HG03103 (cell line): Measurements from ENCODE around the gene ARHGAP6.

Experiments
- ATAC-seq: cut with Tn5 transposase; IDR thresholded peaks from one replicate; pipeline ENCODE4 v1.9.1; 2021; ENCODE audit warnings: low read depth; ENCODE audit not compliant: unreplicated experiment

Gene ARHGAP6

DNA sequence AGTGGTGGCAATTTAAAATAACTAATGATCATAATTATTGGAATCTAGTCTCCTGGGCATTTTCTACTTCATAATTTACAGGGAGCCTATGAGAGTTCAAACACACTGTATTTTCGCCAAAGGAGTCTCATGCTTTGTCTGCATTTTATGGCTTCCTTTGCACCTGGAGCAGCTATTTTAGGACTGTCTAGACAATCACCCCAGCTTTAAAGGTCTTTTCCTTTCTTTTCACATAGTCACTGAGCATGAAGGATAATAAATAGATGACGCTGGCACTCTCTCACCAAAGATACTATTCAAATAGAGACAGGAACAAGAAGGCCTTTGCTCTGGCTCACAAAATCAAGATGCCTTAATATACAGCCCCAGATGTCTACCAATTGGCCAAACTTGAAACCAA, 329.5 kb downstream of the ARHGAP6 start:
- no peak for ATAC-seq

DNA sequence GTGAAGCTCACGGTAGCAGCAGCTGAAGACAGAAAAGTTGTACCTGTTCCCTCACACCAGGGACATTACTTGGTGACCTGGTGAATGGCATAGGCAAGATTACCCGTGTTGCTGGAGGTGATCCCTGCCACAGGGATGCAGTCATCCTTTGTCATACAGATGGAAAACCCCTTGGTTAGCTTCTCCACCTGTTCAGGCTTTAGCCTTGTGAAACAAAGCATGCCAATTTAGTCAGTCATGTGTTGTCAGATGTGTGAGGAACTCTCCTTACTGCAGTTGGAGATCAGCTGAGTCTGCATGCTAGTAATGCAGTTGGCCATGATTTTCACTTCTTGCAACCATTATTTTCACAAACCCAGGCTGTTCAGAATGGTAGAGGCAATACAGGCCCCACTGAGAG, 331.6 kb downstream of the ARHGAP6 start:
- ATAC-seq: no peak

- ATAC-seq: no peak
Observed at GRCh38 chrX:11331788-11332187, 333.9 kb downstream of the ARHGAP6 start.

GRCh38 chrX:11329021-11329420, 336.7 kb downstream of the ARHGAP6 start:
- no peak for ATAC-seq

DNA sequence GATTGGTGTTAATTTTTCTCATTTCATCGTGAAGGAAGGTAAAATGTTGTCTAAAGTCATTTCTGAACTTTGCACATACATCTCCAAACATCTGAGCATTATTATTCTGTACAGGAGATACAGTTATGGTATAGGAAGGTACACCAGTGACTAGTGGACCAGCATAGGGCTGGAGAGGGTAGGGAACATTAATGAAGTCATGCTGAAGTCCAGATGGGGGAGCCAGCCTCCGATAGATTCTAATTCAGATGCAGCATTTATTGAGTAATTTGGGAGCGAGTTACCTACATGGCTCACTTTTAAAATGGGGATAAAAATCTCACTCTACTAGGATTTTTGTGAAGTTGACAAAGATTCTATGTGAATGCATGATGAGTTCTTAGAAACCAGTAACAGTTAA, 337.6 kb downstream of the ARHGAP6 start:
- ATAC-seq: no peak

DNA sequence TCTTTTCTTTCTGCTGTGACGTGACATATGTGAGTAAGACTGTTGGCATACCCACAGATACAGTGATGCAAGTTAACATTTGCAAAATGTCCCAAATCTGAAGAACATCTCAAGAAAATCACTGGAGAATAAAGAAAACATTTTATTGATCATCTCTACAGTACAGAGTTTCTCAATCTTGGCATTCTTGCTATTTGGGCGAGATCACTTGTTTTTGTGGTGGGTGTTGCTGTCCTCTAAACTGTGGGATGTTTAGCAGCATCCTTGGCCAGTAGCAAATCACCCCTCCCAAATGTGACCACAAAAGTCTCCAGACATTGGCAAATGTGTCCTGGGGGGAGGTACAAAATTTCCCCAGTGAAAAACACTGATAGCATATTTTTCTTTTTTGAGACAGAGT, 343.7 kb downstream of the ARHGAP6 start:
- ATAC-seq: no peak

GRCh38 chrX:11319806-11320520, 345.8 kb downstream of the ARHGAP6 start:
- ATAC-seq: no peak

GRCh38 chrX:11311706-11312105, 354.0 kb downstream of the ARHGAP6 start:
- ATAC-seq: no peak

- ATAC-seq: no peak
Observed at GRCh38 chrX:11309220-11309619, 356.5 kb downstream of the ARHGAP6 start.

GRCh38 chrX:11305641-11306040, 360.1 kb downstream of the ARHGAP6 start:
- ATAC-seq: no peak

DNA sequence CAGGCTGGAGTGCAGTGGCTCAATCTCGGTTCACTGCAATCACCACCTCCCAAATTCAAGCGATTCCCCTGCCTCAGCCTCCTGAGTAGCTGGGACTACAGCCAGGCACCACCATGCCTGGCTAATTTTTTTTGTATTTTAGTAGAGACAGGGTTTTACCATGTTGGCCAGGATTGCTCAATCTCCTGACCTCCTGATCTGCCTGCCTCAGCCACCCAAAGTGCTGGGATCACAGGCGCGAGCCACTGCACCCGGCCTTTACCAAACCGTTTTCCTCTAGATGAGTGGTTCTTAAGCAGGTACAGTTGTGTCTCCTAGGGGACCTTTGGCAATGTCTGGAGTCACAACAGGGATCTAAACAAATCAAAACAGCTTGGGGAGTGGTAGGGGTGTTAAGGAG, 360.9 kb downstream of the ARHGAP6 start:
- ATAC-seq: no peak

GRCh38 chrX:11298600-11298999, 367.1 kb downstream of the ARHGAP6 start:
- ATAC-seq: no peak

DNA sequence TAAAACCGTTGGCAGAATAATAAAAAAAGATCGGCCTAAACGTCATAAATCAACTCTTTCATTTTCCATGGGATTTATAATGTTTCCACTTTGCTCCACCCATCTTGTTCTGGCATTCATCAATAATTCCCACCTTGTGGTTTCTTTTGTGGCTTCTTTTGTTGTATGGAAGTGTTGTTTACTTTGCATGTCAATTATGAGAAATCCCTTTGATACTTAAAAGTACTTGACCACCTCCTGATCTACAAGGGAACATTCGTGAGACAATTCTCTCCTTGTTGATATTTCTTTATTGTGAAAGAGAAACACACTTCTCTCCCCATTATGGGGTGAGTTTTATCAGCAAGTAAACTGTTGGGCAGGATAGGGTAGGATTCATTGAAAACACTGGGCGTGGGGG, 369.7 kb downstream of the ARHGAP6 start:
- no peak for ATAC-seq

- ATAC-seq: no peak
Observed at GRCh38 chrX:11293113-11293512, 372.6 kb downstream of the ARHGAP6 start, which contains the start of gene AMELX. AMELX (plus strand) TSS chrX:11293413; CDS start chrX:11294789, 1,376 bp downstream.

DNA sequence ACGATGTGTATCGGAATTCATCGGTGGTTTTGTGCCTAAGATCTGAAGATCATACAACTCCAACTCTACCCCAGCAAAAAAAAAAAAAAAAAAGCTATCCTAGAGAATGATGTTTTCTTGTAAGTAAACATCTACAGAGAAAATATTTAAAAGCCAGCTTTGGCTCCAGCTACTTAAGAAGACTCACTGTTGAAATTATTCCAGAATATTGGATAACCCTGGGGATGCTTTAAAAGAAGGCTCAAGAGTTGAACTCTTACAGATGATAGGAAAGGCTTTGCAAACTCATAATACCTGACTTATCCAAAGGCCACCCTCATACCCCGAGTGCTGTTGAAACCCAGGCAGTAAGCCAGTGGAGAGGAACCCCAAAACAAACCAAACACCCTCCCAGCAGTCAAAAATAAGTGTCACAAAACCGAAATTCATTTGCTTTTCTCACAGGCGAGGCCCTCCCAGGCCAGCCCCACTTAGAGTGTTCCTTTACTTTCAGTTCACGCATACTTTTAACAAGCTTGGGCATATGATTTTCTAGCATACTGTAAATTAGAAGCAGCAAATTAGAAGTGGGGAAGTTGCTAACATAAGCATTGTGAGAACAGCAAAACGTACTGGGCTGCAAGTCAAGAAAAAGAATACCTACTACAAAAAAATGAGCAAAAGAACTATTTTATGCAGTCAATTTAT, 375.2 kb downstream of the ARHGAP6 start:
- ATAC-seq: no peak

DNA sequence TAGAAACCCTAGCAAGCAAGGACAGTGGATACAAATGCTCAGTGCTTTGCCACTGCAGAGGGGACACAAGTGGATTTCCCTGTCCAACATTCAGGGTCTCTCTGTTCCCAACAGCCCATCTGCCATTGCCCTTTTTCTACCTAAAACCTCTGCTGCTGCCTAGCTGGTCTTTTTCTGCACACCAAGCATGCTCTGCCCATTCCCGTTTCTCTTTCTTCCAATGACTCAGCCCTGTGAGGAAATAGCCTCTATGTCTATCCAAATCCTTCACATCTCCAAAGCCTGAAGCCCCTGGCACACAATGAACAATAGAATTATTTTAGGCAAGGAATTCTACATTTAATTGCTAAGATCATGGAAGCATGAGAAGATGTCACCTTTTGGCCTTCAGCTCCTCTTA, 378.2 kb downstream of the ARHGAP6 start:
- no peak for ATAC-seq

- no peak for ATAC-seq
Observed at GRCh38 chrX:11285651-11286050, 380.1 kb downstream of the ARHGAP6 start.

GRCh38 chrX:11282043-11282442, 383.7 kb downstream of the ARHGAP6 start:
- no peak for ATAC-seq

DNA sequence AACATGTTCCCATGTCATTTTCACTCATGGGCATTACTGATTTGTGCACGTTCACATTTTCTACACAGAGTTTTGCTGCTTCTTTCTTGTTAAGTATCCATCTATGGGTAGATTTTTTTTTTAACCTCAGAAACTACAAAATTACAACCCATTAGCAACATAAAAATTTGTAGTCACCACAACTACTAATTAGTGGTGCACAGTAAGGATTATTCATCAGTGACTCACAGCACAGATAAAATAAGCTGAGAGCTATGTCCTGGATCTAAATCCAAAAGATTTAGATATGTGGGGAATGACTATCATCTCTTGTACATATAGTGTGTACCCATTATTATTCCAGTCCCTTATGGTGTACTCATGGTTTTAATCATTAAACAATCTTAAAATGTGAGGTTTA, 392.2 kb downstream of the ARHGAP6 start:
- ATAC-seq: no peak

GRCh38 chrX:11272863-11273262, 392.9 kb downstream of the ARHGAP6 start:
- ATAC-seq: no peak

GRCh38 chrX:11272290-11272689, 393.4 kb downstream of the ARHGAP6 start:
- ATAC-seq: no peak

- no peak for ATAC-seq
Observed at GRCh38 chrX:11269996-11270395, 395.7 kb downstream of the ARHGAP6 start.
